HL-60 (cell line): ENCODE measurements around the gene ZPBP2.

Experiments used
- DNase-seq, 2 experiments: peaks; one replicate each; pipeline ENCODE4 v3.0.0-alpha.2; 2010 to 2020; ENCODE audit warnings: low read depth in 1 of 2, low spot score in 1 of 2
- H3K27ac ChIP-seq: fragments of 250-450 bp; sonication (Bioruptor Pico); replicated peaks from 2 replicates; pipeline ENCODE4 v1.5.1; 2020; ENCODE audit warnings: mild to moderate bottlenecking, moderate library complexity
- H3K27me3 ChIP-seq: fragments of 250-450 bp; sonication (Bioruptor Pico); 2 replicates; pipeline ENCODE4 v1.5.1; 2021; ENCODE audit warnings: mild to moderate bottlenecking, moderate library complexity; ENCODE audit not compliant: insufficient read depth, poor library complexity, severe bottlenecking
- H3K4me3 ChIP-seq: replicated peaks from 2 replicates; pipeline ENCODE4 v1.5.1; 2011; ENCODE audit warnings: mild to moderate bottlenecking, control low read depth, low read length; ENCODE audit not compliant: insufficient read depth
- CTCF ChIP-seq: IDR thresholded peaks from one replicate; pipeline ENCODE4 v1.5.1; 2011; ENCODE audit warnings: low read length, control low read depth, inconsistent platforms; ENCODE audit not compliant: insufficient read depth
- GABPA ChIP-seq: IDR thresholded peaks from 2 replicates; pipeline ENCODE4 v1.6.1; 2012; ENCODE audit warnings: low read depth
- POLR2AphosphoS5 ChIP-seq: IDR thresholded peaks from 2 replicates; pipeline ENCODE4 v1.6.1; 2012; ENCODE audit warnings: low read depth
- SPI1 ChIP-seq: IDR thresholded peaks from 2 replicates; pipeline ENCODE4 v1.6.1; 2012; ENCODE audit warnings: low read depth, mild to moderate bottlenecking, borderline replicate concordance
- TF ChIP-seq, protein P1 (sequence below): IDR thresholded peaks from 2 replicates; pipeline ENCODE4 v1.6.1; 2012; ENCODE audit warnings: low read depth; ENCODE audit not compliant: insufficient replicate concordance

ZPBP2 gene

DNA sequence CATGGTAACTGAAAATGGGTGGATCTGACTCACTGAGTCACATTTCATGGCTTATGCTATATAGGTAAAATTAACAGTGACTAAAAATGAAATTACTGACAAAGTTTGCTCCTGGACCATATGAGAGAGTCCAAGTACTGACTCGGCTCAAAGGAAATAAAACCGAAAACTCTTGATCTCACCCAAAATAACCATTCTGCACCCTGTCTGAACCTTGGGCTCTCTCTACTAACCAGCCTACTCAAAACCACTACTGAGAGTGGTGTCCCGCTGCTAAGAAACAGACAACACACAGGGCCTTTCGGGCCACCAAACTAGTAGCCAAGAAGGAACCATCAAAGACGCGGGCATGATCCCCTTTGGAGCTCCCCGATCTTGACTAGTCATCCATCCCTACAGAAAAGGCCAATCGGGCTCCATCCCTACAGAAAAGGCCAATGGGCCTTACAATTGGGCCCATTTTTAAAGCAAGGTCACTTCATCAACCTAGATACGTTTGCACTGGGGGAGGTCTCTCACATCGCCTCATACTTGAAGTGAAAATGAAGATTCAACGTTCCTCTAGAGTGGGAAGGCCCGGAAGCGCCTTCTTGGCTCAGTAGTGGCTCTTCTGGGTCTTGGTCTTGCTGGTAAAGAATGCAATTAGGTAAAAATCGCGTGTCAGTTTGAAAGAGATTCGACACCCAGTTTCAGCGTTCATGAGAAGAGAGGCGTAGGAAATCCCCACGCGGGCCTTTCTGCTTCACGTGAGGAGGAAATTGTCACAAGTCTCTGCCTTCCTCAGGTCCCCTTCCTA lies 720 bp upstream of the ZPBP2 start:
- TF ChIP-seq, protein P1, sequence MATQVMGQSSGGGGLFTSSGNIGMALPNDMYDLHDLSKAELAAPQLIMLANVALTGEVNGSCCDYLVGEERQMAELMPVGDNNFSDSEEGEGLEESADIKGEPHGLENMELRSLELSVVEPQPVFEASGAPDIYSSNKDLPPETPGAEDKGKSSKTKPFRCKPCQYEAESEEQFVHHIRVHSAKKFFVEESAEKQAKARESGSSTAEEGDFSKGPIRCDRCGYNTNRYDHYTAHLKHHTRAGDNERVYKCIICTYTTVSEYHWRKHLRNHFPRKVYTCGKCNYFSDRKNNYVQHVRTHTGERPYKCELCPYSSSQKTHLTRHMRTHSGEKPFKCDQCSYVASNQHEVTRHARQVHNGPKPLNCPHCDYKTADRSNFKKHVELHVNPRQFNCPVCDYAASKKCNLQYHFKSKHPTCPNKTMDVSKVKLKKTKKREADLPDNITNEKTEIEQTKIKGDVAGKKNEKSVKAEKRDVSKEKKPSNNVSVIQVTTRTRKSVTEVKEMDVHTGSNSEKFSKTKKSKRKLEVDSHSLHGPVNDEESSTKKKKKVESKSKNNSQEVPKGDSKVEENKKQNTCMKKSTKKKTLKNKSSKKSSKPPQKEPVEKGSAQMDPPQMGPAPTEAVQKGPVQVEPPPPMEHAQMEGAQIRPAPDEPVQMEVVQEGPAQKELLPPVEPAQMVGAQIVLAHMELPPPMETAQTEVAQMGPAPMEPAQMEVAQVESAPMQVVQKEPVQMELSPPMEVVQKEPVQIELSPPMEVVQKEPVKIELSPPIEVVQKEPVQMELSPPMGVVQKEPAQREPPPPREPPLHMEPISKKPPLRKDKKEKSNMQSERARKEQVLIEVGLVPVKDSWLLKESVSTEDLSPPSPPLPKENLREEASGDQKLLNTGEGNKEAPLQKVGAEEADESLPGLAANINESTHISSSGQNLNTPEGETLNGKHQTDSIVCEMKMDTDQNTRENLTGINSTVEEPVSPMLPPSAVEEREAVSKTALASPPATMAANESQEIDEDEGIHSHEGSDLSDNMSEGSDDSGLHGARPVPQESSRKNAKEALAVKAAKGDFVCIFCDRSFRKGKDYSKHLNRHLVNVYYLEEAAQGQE = no peak
- TF ChIP-seq POLR2AphosphoS5 (no peak), GABPA (no peak), CTCF (no peak), SPI1 (no peak)
- H3K27ac ChIP-seq = no peak overlapping the region
- H3K27me3 ChIP-seq = peaks cover 19% of the 10 kb centered on the region
- DNase-seq = no peak
- no peak overlapping the region for H3K4me3 ChIP-seq

DNA sequence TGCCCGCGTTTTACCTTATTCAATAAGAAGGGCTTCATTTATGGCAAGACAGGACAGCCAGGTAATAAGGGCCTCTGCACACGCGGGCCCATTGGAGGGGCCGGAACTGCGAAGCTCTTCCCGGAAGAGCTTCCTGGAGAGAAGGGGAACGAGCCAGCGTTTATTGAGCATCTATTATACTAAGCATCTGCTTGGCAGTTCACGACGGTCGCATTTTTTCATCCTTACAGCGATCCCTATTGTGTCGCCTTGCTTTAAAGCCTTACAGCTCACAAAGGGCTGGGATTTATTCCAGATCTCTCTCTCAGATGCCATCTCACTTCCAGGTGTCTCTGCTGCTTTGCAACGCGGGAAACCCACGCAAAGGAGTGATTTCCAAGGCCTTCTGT lies 546 bp downstream of the ZPBP2 start:
- DNase-seq = no peak
- Histone ChIP-seq H3K27ac (no peak overlapping the region), H3K27me3 (peaks cover 12% of the 10 kb centered on the region), H3K4me3 (no peak overlapping the region)
- TF ChIP-seq GABPA (no peak), POLR2AphosphoS5 (no peak), SPI1 (no peak), CTCF (no peak)

DNA sequence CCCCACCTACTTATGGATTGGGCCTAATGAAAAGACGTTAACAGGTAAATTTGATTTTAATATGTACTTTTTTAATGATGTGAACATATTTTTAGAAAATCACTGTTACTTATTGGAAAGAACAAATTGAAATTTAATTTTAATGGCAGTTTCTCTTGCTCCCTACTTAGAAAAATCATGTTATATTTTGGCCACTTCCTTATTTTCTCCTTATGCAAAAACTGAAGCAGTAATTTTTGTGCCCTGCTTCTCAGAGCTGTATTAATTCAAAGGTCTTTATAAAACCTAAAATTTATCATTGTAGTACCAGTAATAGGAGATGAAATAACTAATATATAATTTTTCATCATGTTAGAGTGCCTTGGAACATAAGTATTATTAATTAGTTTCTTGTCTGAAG lies 2.8 kb downstream of the ZPBP2 start:
- TF ChIP-seq GABPA (no peak), SPI1 (peak; percentile 84), POLR2AphosphoS5 (no peak), CTCF (no peak)
- TF ChIP-seq, protein P1 = no peak
- no peak for DNase-seq
- Histone ChIP-seq H3K27ac (no peak overlapping the region), H3K27me3 (no peaks in the 10 kb centered on the region), H3K4me3 (no peak overlapping the region)
